ENCODE results near the gene BMP2. TPM values are rescaled to one million over a fixed set of nuclear protein-coding genes. Genes with fewer than 3 reads are reported as not detected.

Gene BMP2
- total RNA-seq, 4 donors from 2014 or later, result 16.5 to 29.8 (median 28.4) TPM

DNA sequence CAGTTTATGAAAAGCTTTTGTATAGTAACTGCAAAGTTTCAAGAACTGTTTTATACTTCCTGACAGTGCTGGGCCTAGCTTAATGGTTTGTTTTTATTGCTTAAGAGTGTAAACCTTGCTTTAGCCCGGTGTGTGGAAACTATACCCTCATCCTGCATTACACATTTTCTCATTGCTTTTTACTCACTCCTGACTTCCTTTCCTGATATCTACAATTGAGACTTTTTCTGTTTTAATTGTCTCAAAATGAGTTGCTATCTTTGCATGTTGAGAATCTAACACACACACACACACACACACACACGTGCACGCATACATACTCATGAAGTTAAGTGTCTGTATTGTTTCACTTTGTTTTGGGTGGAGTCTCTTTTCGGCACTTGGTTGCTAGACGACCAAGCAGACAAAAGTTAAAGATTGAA lies 16.7 kb downstream of the BMP2 start:
- peak overlapping the region in 1 of 4 donors; percentile 8 for H3K27ac ChIP-seq
- no peak overlapping the region for H3K4me3 ChIP-seq
- DNase-seq, result no peak
- TF ChIP-seq, protein P1, sequence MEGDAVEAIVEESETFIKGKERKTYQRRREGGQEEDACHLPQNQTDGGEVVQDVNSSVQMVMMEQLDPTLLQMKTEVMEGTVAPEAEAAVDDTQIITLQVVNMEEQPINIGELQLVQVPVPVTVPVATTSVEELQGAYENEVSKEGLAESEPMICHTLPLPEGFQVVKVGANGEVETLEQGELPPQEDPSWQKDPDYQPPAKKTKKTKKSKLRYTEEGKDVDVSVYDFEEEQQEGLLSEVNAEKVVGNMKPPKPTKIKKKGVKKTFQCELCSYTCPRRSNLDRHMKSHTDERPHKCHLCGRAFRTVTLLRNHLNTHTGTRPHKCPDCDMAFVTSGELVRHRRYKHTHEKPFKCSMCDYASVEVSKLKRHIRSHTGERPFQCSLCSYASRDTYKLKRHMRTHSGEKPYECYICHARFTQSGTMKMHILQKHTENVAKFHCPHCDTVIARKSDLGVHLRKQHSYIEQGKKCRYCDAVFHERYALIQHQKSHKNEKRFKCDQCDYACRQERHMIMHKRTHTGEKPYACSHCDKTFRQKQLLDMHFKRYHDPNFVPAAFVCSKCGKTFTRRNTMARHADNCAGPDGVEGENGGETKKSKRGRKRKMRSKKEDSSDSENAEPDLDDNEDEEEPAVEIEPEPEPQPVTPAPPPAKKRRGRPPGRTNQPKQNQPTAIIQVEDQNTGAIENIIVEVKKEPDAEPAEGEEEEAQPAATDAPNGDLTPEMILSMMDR (IDR thresholded peaks at IDR 0.05), result no peak
- TF ChIP-seq POLR2A (IDR thresholded peaks at IDR 0.05), result no peak
- no peaks in the 10 kb centered on the region for H3K27me3 ChIP-seq
- no peaks in the 10 kb centered on the region for H3K9me3 ChIP-seq
- H3K36me3 ChIP-seq, result no peaks in the 10 kb centered on the region
- peaks cover 0 to 5% (median 0%) of the 10 kb centered on the region in 4 donors for H3K4me1 ChIP-seq

- Histone ChIP-seq H3K36me3 (no peaks in the 10 kb centered on the region), H3K4me1 (peaks cover 0 to 5% (median 0%) of the 10 kb centered on the region in 4 donors), H3K4me3 (no peak overlapping the region), H3K27me3 (no peaks in the 10 kb centered on the region), H3K9me3 (no peaks in the 10 kb centered on the region), H3K27ac (no peak overlapping the region)
- no peak for TF ChIP-seq POLR2A (IDR thresholded peaks at IDR 0.05)
- TF ChIP-seq, protein P1 (IDR thresholded peaks at IDR 0.05), result no peak
- no peak for DNase-seq
Observed at GRCh38 chr20:6784767-6785166, 17.3 kb downstream of the BMP2 start.

DNA sequence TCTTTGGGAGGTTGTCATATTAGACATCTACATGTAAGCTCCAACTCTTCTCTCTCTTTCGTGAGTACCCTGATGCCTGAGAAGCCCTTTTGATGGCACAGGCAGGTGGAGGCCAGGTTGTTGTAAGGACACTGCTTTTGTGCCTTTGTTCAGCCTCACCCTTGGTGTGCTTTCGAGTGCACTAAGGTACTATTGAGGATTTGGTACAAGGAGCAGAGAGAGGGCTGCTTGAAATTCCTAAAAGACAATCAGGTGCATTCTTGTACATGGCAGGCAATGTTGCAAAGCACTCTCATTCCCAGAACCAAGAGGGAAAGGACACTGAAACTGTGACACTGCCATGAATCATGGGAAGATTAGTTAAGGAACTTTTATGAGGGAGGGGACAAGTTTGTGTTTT lies 19.1 kb downstream of the BMP2 start:
- Histone ChIP-seq H3K27me3 (no peaks in the 10 kb centered on the region), H3K9me3 (no peaks in the 10 kb centered on the region), H3K4me1 (peaks cover 0 to 5% (median 0%) of the 10 kb centered on the region in 4 donors), H3K36me3 (no peaks in the 10 kb centered on the region), H3K27ac (no peak overlapping the region), H3K4me3 (no peak overlapping the region)
- TF ChIP-seq, protein P1 (IDR thresholded peaks at IDR 0.05), result no peak
- no peak for TF ChIP-seq POLR2A (IDR thresholded peaks at IDR 0.05)
- no peak for DNase-seq

GRCh38 chr20:6792789-6793188 lies 25.3 kb downstream of the BMP2 start:
- H3K4me1 ChIP-seq, result no peaks in the 10 kb centered on the region
- no peaks in the 10 kb centered on the region for H3K27me3 ChIP-seq
- no peaks in the 10 kb centered on the region for H3K9me3 ChIP-seq
- no peak for DNase-seq
- TF ChIP-seq POLR2A (IDR thresholded peaks at IDR 0.05), result no peak
- H3K36me3 ChIP-seq, result no peaks in the 10 kb centered on the region
- H3K4me3 ChIP-seq, result no peak overlapping the region
- no peak overlapping the region for H3K27ac ChIP-seq

DNA sequence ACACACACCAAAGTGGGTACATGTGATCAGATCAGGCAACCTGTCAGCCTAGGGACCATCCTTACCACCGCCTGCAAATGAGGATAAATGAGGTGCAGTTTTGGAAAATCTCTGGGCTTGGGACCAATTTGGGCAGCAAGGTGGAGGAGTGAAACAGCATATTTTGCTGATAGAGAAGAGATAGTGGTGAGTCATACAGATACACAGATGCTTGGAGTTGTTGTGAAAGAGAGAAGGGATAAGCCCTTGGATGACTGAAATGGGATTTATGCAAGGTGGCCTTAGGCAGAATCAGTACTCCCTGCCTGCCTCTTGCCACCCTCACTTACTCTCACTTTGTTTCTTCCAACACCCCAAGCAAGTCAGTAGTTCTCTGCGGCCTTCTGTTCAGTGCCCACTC lies 34.7 kb downstream of the BMP2 start:
- H3K27ac ChIP-seq, result no peak overlapping the region
- H3K9me3 ChIP-seq, result no peaks in the 10 kb centered on the region
- no peaks in the 10 kb centered on the region for H3K36me3 ChIP-seq
- TF ChIP-seq POLR2A (IDR thresholded peaks at IDR 0.05), result no peak
- TF ChIP-seq, protein P1 (IDR thresholded peaks at IDR 0.05), result no peak
- no peaks in the 10 kb centered on the region for H3K27me3 ChIP-seq
- H3K4me3 ChIP-seq, result no peak overlapping the region
- no peaks in the 10 kb centered on the region for H3K4me1 ChIP-seq
- no peak for DNase-seq

GRCh38 chr20:6806275-6806674 lies 38.8 kb downstream of the BMP2 start:
- Histone ChIP-seq H3K4me3 (no peak overlapping the region), H3K27me3 (no peaks in the 10 kb centered on the region)
- TF ChIP-seq, protein P1 (IDR thresholded peaks at IDR 0.05), result no peak

More at GRCh38 chr20:6806275-6806674, 38.8 kb downstream of the BMP2 start:
- H3K4me1 ChIP-seq, result no peaks in the 10 kb centered on the region
- H3K36me3 ChIP-seq, result no peaks in the 10 kb centered on the region
- no peak overlapping the region for H3K27ac ChIP-seq
- no peaks in the 10 kb centered on the region for H3K9me3 ChIP-seq
- DNase-seq, result no peak
